ACHN (cell line): ENCODE measurements around the gene BROX.
"Not testable (repeated sequence)": the region's sequence is repeated elsewhere in the genome, so short reads cannot be mapped to it uniquely, and the experiment has no call there.

ENCODE experiments used
- DNase-seq: peaks from one replicate; pipeline ENCODE4 v3.0.0-alpha.2; 2015
- in situ Hi-C: cut with HindIII; loops from 2 replicates; pipeline ENCODE4 v1.10.0; 2017; ENCODE audit warnings: low sequenced_read_pairs, low pct_ligation_motif_present, low pct_unique_long_range_greater_than_20kb

Gene BROX

GRCh38 chr1:222716393-222716792, 4.0 kb downstream of the BROX start:
- in situ Hi-C loops: no loop called here
- no peak for DNase-seq

GRCh38 chr1:222728746-222729145, 16.4 kb downstream of the BROX start:
- no peak for DNase-seq
- in situ Hi-C loops: no loop called here

GRCh38 chr1:222730866-222731265, 18.5 kb downstream of the BROX start:
- in situ Hi-C loops: no loop called here
- DNase-seq: no peak

GRCh38 chr1:222732216-222733159, 20.1 kb downstream of the BROX start:
- in situ Hi-C loops: no loop called here
- DNase-seq: no peak

- in situ Hi-C loops: no loop called here
- no peak for DNase-seq
Measured at GRCh38 chr1:222734740-222735139, 22.4 kb downstream of the BROX start.

GRCh38 chr1:222736470-222736869, 24.1 kb downstream of the BROX start:
- in situ Hi-C loops: no loop called here
- DNase-seq: no peak

GRCh38 chr1:222736972-222737371, 24.6 kb downstream of the BROX start, which contains the start of gene FAM177B:
FAM177B (plus strand) TSS chr1:222737202; CDS start chr1:222746546, 9,344 bp downstream.
- in situ Hi-C loops: no loop called here
- DNase-seq: no peak

- no peak for DNase-seq
- in situ Hi-C loops: no loop called here
Measured at GRCh38 chr1:222739465-222739864, 27.1 kb downstream of the BROX start.

GRCh38 chr1:222739929-222740328, 27.6 kb downstream of the BROX start:
- no peak for DNase-seq
- in situ Hi-C loops: no loop called here

- DNase-seq, in situ Hi-C loops: not testable (repeated sequence)
Measured at GRCh38 chr1:222741630-222742457, 29.5 kb downstream of the BROX start.

GRCh38 chr1:222749927-222750326, 37.6 kb downstream of the BROX start:
- in situ Hi-C loops: no loop called here

GRCh38 chr1:222750651-222751050, 38.3 kb downstream of the BROX start:
- in situ Hi-C loops: no loop called here
- no peak for DNase-seq

More at GRCh38 chr1:222749927-222750326, 37.6 kb downstream of the BROX start:
- DNase-seq: no peak

- in situ Hi-C loops: no loop called here
- no peak for DNase-seq
Measured at GRCh38 chr1:222751255-222751654, 38.9 kb downstream of the BROX start.

GRCh38 chr1:222754366-222755139, 42.2 kb downstream of the BROX start:
- in situ Hi-C loops: no loop called here
- peak; percentile 48 for DNase-seq

GRCh38 chr1:222757646-222758268, 45.4 kb downstream of the BROX start:
- in situ Hi-C loops: no loop called here
- DNase-seq: no peak

GRCh38 chr1:222759451-222760035, 47.2 kb downstream of the BROX start:
- in situ Hi-C loops: no loop called here
- DNase-seq: no peak

GRCh38 chr1:222761083-222761482, 48.7 kb downstream of the BROX start:
- in situ Hi-C loops: no loop called here
- no peak for DNase-seq

GRCh38 chr1:222762178-222762577, 49.8 kb downstream of the BROX start:
- DNase-seq, in situ Hi-C loops: not testable (repeated sequence)
